Measurements from ENCODE around the gene FOXA3.
"Not testable (repeated sequence)": the region's sequence is repeated elsewhere in the genome, so short reads cannot be mapped to it uniquely, and the experiment has no call there.

FOXA3 gene

DNA sequence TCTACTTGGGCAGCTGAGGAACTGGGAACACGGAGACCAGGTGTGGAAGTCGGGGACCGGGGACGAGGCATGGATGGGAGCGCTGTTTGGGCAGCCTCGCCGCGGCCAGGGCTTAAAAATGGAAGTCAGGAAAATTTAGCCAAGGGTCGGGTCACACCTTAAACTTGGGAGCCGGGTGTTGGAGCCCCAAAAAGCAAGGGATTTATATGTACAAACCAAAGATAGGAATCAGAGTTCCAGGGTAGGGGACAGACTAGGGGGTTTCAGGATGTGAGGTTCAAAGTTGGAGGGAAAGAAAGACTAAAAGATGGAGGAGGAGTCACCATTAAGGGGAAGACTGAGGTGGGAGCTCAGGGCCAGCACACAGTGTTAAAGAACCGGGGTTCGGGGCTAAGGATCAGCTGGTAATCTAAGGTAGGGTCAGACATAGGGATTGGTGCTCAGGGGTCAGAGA is 530 bp downstream of the FOXA3 start:
- Histone ChIP-seq H3K36me3 (peaks cover 7% of the 10 kb centered on the region), H3K9me3 (ENCODE audit: severe bottlenecking) (no peaks in the 10 kb centered on the region), H3K27ac (no peak overlapping the region), H3K27me3 (ENCODE audit: insufficient read depth, low read depth, severe bottlenecking) (no peaks in the 10 kb centered on the region), H3K4me3 (ENCODE audit: low read depth, low read length) (peak overlapping the region; percentile 48)
- no peak for DNase-seq
- TF ChIP-seq, protein P1, sequence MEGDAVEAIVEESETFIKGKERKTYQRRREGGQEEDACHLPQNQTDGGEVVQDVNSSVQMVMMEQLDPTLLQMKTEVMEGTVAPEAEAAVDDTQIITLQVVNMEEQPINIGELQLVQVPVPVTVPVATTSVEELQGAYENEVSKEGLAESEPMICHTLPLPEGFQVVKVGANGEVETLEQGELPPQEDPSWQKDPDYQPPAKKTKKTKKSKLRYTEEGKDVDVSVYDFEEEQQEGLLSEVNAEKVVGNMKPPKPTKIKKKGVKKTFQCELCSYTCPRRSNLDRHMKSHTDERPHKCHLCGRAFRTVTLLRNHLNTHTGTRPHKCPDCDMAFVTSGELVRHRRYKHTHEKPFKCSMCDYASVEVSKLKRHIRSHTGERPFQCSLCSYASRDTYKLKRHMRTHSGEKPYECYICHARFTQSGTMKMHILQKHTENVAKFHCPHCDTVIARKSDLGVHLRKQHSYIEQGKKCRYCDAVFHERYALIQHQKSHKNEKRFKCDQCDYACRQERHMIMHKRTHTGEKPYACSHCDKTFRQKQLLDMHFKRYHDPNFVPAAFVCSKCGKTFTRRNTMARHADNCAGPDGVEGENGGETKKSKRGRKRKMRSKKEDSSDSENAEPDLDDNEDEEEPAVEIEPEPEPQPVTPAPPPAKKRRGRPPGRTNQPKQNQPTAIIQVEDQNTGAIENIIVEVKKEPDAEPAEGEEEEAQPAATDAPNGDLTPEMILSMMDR (IDR thresholded peaks at IDR 0.05; ENCODE audit: low read depth, low read length): no peak

DNA sequence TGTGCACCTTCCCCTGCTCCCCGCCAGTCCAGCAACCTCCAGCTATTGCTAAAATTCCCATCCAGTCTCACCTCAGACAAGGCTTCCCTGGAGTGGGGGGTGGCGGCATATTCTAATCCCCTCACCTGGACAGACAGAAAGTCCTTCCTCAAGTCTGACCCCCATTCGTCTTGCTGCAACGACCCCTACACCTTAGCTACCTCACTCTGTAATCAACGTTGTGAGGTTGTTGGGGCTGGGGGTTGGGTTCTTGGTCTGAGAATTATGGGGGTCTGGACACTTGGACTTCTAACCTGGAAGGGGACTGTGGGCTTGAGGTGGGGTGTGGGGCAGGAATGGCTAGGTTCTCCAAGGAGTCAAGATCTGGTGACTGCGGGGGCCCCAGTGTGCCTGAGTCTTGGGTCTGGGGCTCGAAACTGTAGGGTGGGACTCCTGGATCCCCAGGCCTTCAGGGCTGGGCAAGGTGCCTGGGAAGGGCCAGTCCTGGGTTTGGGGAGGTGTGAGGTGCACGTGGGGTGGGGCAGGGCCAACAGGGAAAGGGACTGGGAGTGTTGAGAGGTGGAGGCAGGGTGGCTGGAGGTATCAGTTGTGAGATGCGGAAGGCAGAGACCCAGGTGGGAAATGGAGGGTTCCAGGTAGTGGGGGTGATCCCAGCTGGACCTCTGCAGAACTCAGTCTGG is 1.3 kb downstream of the FOXA3 start:
- peaks cover 7% of the 10 kb centered on the region; the same call in 1 of the 2 replicates for H3K36me3 ChIP-seq
- no peak overlapping the region for H3K27ac ChIP-seq
- H3K27me3 ChIP-seq (ENCODE audit: insufficient read depth, low read depth, severe bottlenecking): no peaks in the 10 kb centered on the region
- no peaks in the 10 kb centered on the region for H3K9me3 ChIP-seq (ENCODE audit: severe bottlenecking)
- TF ChIP-seq, protein P1 (IDR thresholded peaks at IDR 0.05; ENCODE audit: low read depth, low read length): no peak
- no peak for DNase-seq
- no peak overlapping the region for H3K4me3 ChIP-seq (ENCODE audit: low read depth, low read length)

GRCh38 chr19:45866400-45867176 is 2.5 kb downstream of the FOXA3 start:
- H3K27ac ChIP-seq: no peak overlapping the region
- TF ChIP-seq, protein P1 (IDR thresholded peaks at IDR 0.05; ENCODE audit: low read depth, low read length): no peak
- DNase-seq: no peak
- H3K4me3 ChIP-seq (ENCODE audit: low read depth, low read length): no peak overlapping the region
- no peaks in the 10 kb centered on the region for H3K36me3 ChIP-seq
- H3K27me3 ChIP-seq (ENCODE audit: insufficient read depth, low read depth, severe bottlenecking): no peaks in the 10 kb centered on the region
- H3K9me3 ChIP-seq (ENCODE audit: severe bottlenecking): no peaks in the 10 kb centered on the region

DNA sequence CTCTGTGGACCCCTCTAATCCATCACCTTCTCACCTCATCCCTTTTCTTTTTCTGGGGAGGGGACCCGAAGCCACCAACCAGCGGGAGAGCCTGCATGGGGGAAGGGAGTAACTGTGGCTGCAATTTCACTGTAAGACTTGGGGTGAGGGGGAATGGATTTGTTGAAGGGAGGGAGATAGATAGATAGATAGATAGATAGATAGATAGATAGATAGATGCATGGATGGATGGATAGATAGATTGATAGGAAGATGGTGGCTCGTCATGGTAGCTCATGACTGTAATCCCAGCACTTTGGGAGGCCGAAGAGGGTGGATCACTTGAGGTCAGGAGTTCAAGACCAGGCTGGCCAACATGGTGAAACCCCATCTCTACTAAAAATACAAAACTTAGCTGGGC is 3.1 kb downstream of the FOXA3 start:
- not testable (repeated sequence) for H3K4me3 ChIP-seq (ENCODE audit: low read depth, low read length); H3K9me3 ChIP-seq (ENCODE audit: severe bottlenecking); H3K27ac ChIP-seq; H3K36me3 ChIP-seq; H3K27me3 ChIP-seq (ENCODE audit: insufficient read depth, low read depth, severe bottlenecking); DNase-seq

DNA sequence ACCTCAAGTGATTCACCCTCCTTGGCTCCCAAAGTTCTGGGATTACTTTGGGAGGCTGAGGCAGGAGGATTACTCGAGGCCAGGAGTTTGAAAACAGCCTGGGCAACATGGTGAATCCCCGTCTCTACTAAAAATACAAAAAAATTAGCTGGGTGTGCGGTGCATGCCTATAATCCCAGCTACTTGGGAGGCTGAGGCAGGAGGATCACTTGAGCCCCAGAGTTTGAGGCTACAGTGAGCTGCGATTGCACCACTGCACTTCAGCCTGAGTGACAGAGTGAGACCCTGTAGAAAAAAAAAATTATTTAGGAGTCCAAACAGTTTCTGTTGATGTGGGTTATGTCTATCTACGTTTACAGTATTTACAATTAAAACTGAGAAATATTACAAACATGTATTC is 6.7 kb downstream of the FOXA3 start:
- no peaks in the 10 kb centered on the region; the same call in 1 of the 2 replicates for H3K36me3 ChIP-seq
- H3K9me3 ChIP-seq (ENCODE audit: severe bottlenecking): no peaks in the 10 kb centered on the region
- H3K27me3 ChIP-seq (ENCODE audit: insufficient read depth, low read depth, severe bottlenecking): no peaks in the 10 kb centered on the region
- H3K27ac ChIP-seq: no peak overlapping the region
- DNase-seq: no peak
- H3K4me3 ChIP-seq (ENCODE audit: low read depth, low read length): no peak overlapping the region
- TF ChIP-seq, protein P1 (IDR thresholded peaks at IDR 0.05; ENCODE audit: low read depth, low read length): no peak

- no peaks in the 10 kb centered on the region; the same call in 1 of the 2 replicates for H3K36me3 ChIP-seq
- no peak for DNase-seq
- H3K27ac ChIP-seq: no peak overlapping the region
- TF ChIP-seq, protein P1 (IDR thresholded peaks at IDR 0.05; ENCODE audit: low read depth, low read length): no peak
- H3K4me3 ChIP-seq (ENCODE audit: low read depth, low read length): no peak overlapping the region
- H3K27me3 ChIP-seq (ENCODE audit: insufficient read depth, low read depth, severe bottlenecking): no peaks in the 10 kb centered on the region
- no peaks in the 10 kb centered on the region for H3K9me3 ChIP-seq (ENCODE audit: severe bottlenecking)
Measured at GRCh38 chr19:45872095-45872919, 8.2 kb downstream of the FOXA3 start.
